Neuronal stem cell (in vitro differentiated cells): ENCODE data around the gene GET4.

ENCODE experiments used
- DNase-seq: peaks from one replicate; pipeline ENCODE4 v3.0.0-alpha.2; 2013; ENCODE audit warnings: low spot score
- H2AFZ ChIP-seq: one replicate; pipeline ENCODE4 v1.6.1; 2013; ENCODE audit warnings: mild to moderate bottlenecking, low read length, inconsistent platforms
- H2AK5ac ChIP-seq: 2 replicates; pipeline ENCODE4 v1.6.1; 2013; ENCODE audit warnings: low read depth, mild to moderate bottlenecking, inconsistent platforms, low read length, moderate library complexity, mixed read lengths
- H2BK120ac ChIP-seq: 2 replicates; pipeline ENCODE4 v1.6.1; 2013; ENCODE audit warnings: low read depth, mild to moderate bottlenecking, inconsistent platforms, low read length, moderate library complexity, mixed read lengths
- H2BK12ac ChIP-seq: one replicate; pipeline ENCODE4 v1.6.1; 2013; ENCODE audit warnings: low read length, inconsistent platforms
- H2BK15ac ChIP-seq: 2 replicates; pipeline ENCODE4 v1.6.1; 2013; ENCODE audit warnings: mild to moderate bottlenecking, low read length, inconsistent platforms, mixed read lengths
- H2BK5ac ChIP-seq: one replicate; pipeline ENCODE4 v1.6.1; 2013; ENCODE audit warnings: inconsistent platforms, mild to moderate bottlenecking, low read length, moderate library complexity
- H3K14ac ChIP-seq: one replicate; pipeline ENCODE4 v1.6.1; 2013; ENCODE audit warnings: low read length, inconsistent platforms
- H3K18ac ChIP-seq: 2 replicates; pipeline ENCODE4 v1.6.1; 2013; ENCODE audit warnings: low read length, inconsistent platforms
- H3K23ac ChIP-seq: 2 replicates; pipeline ENCODE4 v1.6.1; 2013; ENCODE audit warnings: low read depth, mild to moderate bottlenecking, mixed read lengths, low read length, inconsistent platforms; ENCODE audit not compliant: poor library complexity
- H3K27ac ChIP-seq: replicated peaks from 3 replicates; pipeline ENCODE4 v1.5.1; 2013; ENCODE audit warnings: low read length, inconsistent platforms
- H3K27me3 ChIP-seq, 3 experiments: 2 replicates each; pipeline ENCODE4 v1.6.1; 2013; ENCODE audit warnings: low read length in 3 of 3, mild to moderate bottlenecking in 2 of 3, inconsistent platforms in 1 of 3, low read depth in 1 of 3, mixed read lengths in 1 of 3, moderate library complexity in 1 of 3; ENCODE audit not compliant: control insufficient read depth in 3 of 3, insufficient read depth in 3 of 3
- H3K36me3 ChIP-seq, 2 donors: replicated peaks in 1 of 2; 2 replicates each; pipeline ENCODE4 v1.6.1; 2013; ENCODE audit warnings: low read length in 2 of 2; ENCODE audit not compliant: control insufficient read depth in 2 of 2, insufficient read depth in 2 of 2
- H3K4ac ChIP-seq: 2 replicates; pipeline ENCODE4 v1.6.1; 2013; ENCODE audit warnings: inconsistent platforms, mild to moderate bottlenecking, low read length, moderate library complexity
- H3K4me1 ChIP-seq, 2 donors: 1 replicate in 1 of 2; 2 replicates in 1 of 2; pipeline ENCODE4 v1.6.1; 2013; ENCODE audit warnings: low read length in 2 of 2, low read depth in 1 of 2; ENCODE audit not compliant: control insufficient read depth in 2 of 2, insufficient read depth in 1 of 2
- H3K4me2 ChIP-seq: one replicate; pipeline ENCODE4 v1.6.1; 2013; ENCODE audit warnings: mild to moderate bottlenecking, low read length, inconsistent platforms; ENCODE audit not compliant: insufficient read depth, poor library complexity, severe bottlenecking
- H3K4me3 ChIP-seq, 2 donors: 2 replicates each; pipeline ENCODE4 v1.5.1; 2013; ENCODE audit warnings: low read length in 2 of 2, mild to moderate bottlenecking in 2 of 2, inconsistent platforms in 1 of 2, moderate library complexity in 1 of 2
- H3K79me1 ChIP-seq: one replicate; pipeline ENCODE4 v1.6.1; 2013; ENCODE audit warnings: low read depth, mild to moderate bottlenecking, inconsistent platforms, low read length, moderate library complexity
- H3K9ac ChIP-seq: one replicate; pipeline ENCODE4 v1.6.1; 2013; ENCODE audit warnings: mild to moderate bottlenecking, low read depth, low read length, inconsistent platforms; ENCODE audit not compliant: poor library complexity
- H3K9me3 ChIP-seq, 2 donors: replicated peaks in 1 of 2; 2 replicates each; pipeline versions ENCODE3 to v1.6.1; 2013; ENCODE audit warnings: low read length in 2 of 2, mild to moderate bottlenecking in 2 of 2, inconsistent platforms in 1 of 2, low read depth in 1 of 2, mixed read lengths in 1 of 2, moderate library complexity in 1 of 2; ENCODE audit not compliant: control insufficient read depth in 2 of 2, insufficient read depth in 1 of 2
- H4K8ac ChIP-seq: one replicate; pipeline ENCODE4 v1.6.1; 2013; ENCODE audit warnings: low read depth, mild to moderate bottlenecking, inconsistent platforms, low read length, moderate library complexity
- H4K91ac ChIP-seq: one replicate; pipeline ENCODE4 v1.6.1; 2013; ENCODE audit warnings: low read length, low read depth, mild to moderate bottlenecking, inconsistent platforms; ENCODE audit not compliant: poor library complexity
- WGBS, 2 donors: extraction: QIAGEN DNeasy Blood & Tissue Kit; methylation state at CpG; one replicate each; pipeline ENCODE4 v1.1.7; 2013; ENCODE audit warnings: missing lambda C conversion rate in 2 of 2, mixed read lengths in 1 of 2; ENCODE audit not compliant: insufficient read length in 2 of 2, insufficient replicate concordance in 1 of 2; ENCODE audit errors: extremely low coverage in 2 of 2; 5-methylcytosine and 5-hydroxymethylcytosine counted together

The GET4 gene

DNA sequence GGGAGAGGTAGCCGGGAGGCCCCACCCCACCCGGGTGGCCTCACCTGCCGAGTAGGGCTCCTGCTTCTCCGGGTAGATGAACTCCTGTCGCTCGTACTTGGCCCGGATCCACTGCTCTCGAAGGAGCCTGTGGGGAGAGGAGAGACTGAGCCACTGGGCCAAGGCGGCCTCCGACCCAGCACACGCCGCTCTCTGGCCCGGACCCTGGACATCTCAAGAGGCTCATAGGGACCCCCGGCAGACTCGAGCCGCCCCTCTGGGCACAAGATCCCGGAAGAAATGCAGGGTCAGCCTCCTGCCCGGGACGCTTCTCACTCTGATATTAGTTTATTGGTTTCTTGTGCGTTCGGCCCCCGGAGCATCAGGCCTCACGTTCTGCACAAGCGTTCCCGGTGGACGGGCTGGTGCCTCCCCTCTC lies 43.6 kb downstream of the GET4 start:
- no CpG with 5 or more reads among the region's 26 CpGs for WGBS, 2 donors
- H3K14ac ChIP-seq: no peak overlapping the region
- H3K9ac ChIP-seq: no peak overlapping the region

DNA sequence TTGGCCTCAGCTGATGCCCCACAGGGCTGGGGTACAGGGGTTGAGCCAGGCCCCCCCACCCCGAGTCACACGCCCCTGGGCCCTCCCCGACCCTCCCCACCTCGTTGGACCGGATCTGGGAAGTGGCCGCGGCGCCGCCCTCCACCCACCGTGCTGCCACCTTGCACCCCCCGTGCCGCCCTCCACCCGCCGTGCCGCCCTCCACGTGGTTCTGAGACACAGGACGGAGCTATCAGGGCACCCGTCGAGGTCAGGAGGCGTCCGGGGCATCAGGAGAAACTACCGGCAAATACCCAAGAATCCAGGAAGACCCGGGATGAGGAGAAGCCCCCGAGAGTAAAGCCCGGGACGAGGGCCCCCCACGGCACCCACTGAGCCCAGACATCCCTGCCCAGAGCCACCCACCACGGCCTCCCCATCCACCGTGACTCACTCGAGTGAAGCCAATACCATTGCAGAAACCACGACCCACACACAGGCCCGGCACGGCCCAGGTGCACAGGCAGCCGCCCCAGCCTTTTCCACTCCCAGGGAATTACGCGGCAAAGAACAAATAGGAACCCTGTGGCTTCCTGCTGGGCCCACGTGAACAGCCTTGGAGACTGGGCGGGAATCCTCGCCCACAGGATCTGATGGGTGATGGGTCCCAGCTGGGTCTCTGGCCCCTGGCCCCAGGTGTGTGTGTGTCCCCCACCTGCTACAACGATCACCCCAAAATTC lies 44.2 kb downstream of the GET4 start:
- DNase-seq: no peak
- Histone ChIP-seq H4K8ac (no peak overlapping the region), H2BK120ac (no peak overlapping the region), H3K27me3 (peaks cover 0 to 20% (median 0%) of the 10 kb centered on the region in 3 experiments), H3K27ac (no peak overlapping the region), H3K23ac (no peak overlapping the region), H3K14ac (peak overlapping the region; percentile 89), H2BK5ac (no peak overlapping the region), H3K18ac (no peak overlapping the region), H3K79me1 (no peaks in the 10 kb centered on the region), H3K36me3 (no peaks in the 10 kb centered on the region), H2BK15ac (peak overlapping the region; percentile 37), H2BK12ac (peak overlapping the region; percentile 22), H2AK5ac (peak overlapping the region; percentile 88), H3K4me1 (peaks cover 7 to 22% of the 10 kb centered on the region in 2 donors), H3K4me2 (no peak overlapping the region), H4K91ac (no peak overlapping the region), H3K9me3 (no peaks in the 10 kb centered on the region), H3K4ac (no peak overlapping the region), H3K4me3 (no peak overlapping the region), H2AFZ (no peak overlapping the region), H3K9ac (no peak overlapping the region)
- WGBS, 2 donors: no CpG with 5 or more reads among the region's 40 CpGs

More for the DNA sequence above, 43.6 kb downstream of the GET4 start:
- no peaks in the 10 kb centered on the region for H3K36me3 ChIP-seq
- H3K4me3 ChIP-seq: no peak overlapping the region
- H2AK5ac ChIP-seq: peak overlapping the region; percentile 88
- no peak overlapping the region for H2BK12ac ChIP-seq
- H4K8ac ChIP-seq: no peak overlapping the region
- H4K91ac ChIP-seq: no peak overlapping the region
- H2BK5ac ChIP-seq: no peak overlapping the region
- no peak overlapping the region for H3K4ac ChIP-seq
- H3K4me1 ChIP-seq: peaks cover 7 to 28% of the 10 kb centered on the region in 2 donors
- no peak overlapping the region for H3K23ac ChIP-seq
- no peaks in the 10 kb centered on the region for H3K79me1 ChIP-seq
- H3K27ac ChIP-seq: no peak overlapping the region
- H3K4me2 ChIP-seq: no peak overlapping the region
- H3K27me3 ChIP-seq: peaks cover 0 to 25% (median 0%) of the 10 kb centered on the region in 3 experiments
- peak overlapping the region; percentile 37 for H2BK15ac ChIP-seq
- no peak for DNase-seq
- no peak overlapping the region for H3K18ac ChIP-seq
- H2BK120ac ChIP-seq: no peak overlapping the region
- H2AFZ ChIP-seq: no peak overlapping the region
- H3K9me3 ChIP-seq: no peaks in the 10 kb centered on the region

DNA sequence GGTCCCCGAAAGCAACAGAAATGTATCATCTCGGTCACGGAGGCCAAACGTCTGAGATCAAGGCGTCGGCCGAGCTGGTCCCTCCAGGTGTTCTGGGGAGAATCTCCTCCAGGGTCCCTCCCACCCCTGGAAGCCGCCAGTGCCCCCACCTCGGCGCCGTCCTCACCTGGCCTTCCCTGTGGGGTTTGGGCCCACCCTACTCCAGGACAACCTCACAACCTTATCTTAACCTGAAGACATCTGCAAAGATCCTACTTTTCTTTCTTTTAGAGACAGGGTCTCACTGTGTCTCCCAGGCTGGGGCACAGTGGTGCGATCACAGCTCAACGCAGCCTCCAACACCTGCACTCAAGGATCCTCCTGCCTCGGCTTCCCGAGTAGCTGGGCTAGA lies 44.7 kb downstream of the GET4 start:
- no peaks in the 10 kb centered on the region for H3K36me3 ChIP-seq
- no peak overlapping the region for H2BK120ac ChIP-seq
- no peak overlapping the region for H2BK12ac ChIP-seq
- no peak for DNase-seq
- no peak overlapping the region for H3K4ac ChIP-seq
- no peak overlapping the region for H3K18ac ChIP-seq
- no CpG with 5 or more reads among the region's 15 CpGs for WGBS, 2 donors
- no peak overlapping the region for H3K27ac ChIP-seq
- no peak overlapping the region for H2AFZ ChIP-seq
- H3K9me3 ChIP-seq: no peaks in the 10 kb centered on the region
- no peak overlapping the region for H3K14ac ChIP-seq
- H4K91ac ChIP-seq: no peak overlapping the region
- no peak overlapping the region for H3K23ac ChIP-seq
- no peak overlapping the region for H3K4me2 ChIP-seq
- H3K4me1 ChIP-seq: peaks cover 7 to 17% of the 10 kb centered on the region in 2 donors
- peaks cover 0 to 15% (median 0%) of the 10 kb centered on the region in 3 experiments for H3K27me3 ChIP-seq
- no peaks in the 10 kb centered on the region for H3K79me1 ChIP-seq
- no peak overlapping the region for H2BK5ac ChIP-seq
- no peak overlapping the region for H3K4me3 ChIP-seq
- H2BK15ac ChIP-seq: peak overlapping the region; percentile 89
- no peak overlapping the region for H2AK5ac ChIP-seq
- no peak overlapping the region for H4K8ac ChIP-seq
- no peak overlapping the region for H3K9ac ChIP-seq

- H2BK15ac ChIP-seq: peak overlapping the region; percentile 89
- H3K4me2 ChIP-seq: no peak overlapping the region
- H3K23ac ChIP-seq: no peak overlapping the region
- H3K4me3 ChIP-seq: no peak overlapping the region
- H2BK12ac ChIP-seq: no peak overlapping the region
- peak overlapping the region; percentile 94 for H2AK5ac ChIP-seq
- no peak overlapping the region for H4K91ac ChIP-seq
- peak overlapping the region; percentile 87 for H3K18ac ChIP-seq
- H2BK5ac ChIP-seq: peak overlapping the region; percentile 82
- H3K9ac ChIP-seq: no peak overlapping the region
- H4K8ac ChIP-seq: no peak overlapping the region
- H3K4me1 ChIP-seq: peaks cover 7 to 11% of the 10 kb centered on the region in 2 donors
- H3K27me3 ChIP-seq: peaks cover 0 to 9% (median 0%) of the 10 kb centered on the region in 3 experiments
- H3K27ac ChIP-seq: no peak overlapping the region
- H3K9me3 ChIP-seq: no peaks in the 10 kb centered on the region
- H3K4ac ChIP-seq: no peak overlapping the region
- no peak for DNase-seq
- WGBS, 2 donors: no CpG with 5 or more reads among the region's 36 CpGs
- peak overlapping the region; percentile 61 for H2BK120ac ChIP-seq
- no peaks in the 10 kb centered on the region for H3K79me1 ChIP-seq
- H3K14ac ChIP-seq: peak overlapping the region; percentile 63
- H2AFZ ChIP-seq: no peak overlapping the region
- H3K36me3 ChIP-seq: no peaks in the 10 kb centered on the region
Measured at GRCh38 chr7:921581-922333, 45.4 kb downstream of the GET4 start.
